Duodenal mucosa (tissue), 2 donors: ENCODE measurements around the gene IMMT.

Source experiments
- H3K27ac ChIP-seq: one replicate; pipeline ENCODE4 v1.7.0; 2013; ENCODE audit warnings: low read depth, low read length
- H3K27me3 ChIP-seq, 2 donors: one replicate each; pipeline ENCODE4 v1.7.0; 2013; ENCODE audit warnings: low read length in 2 of 2, control low read depth in 1 of 2; ENCODE audit not compliant: insufficient read depth in 2 of 2, control insufficient read depth in 1 of 2
- H3K36me3 ChIP-seq, 2 donors: one replicate each; pipeline ENCODE4 v1.7.0; 2013; ENCODE audit warnings: low read length in 2 of 2, control low read depth in 1 of 2; ENCODE audit not compliant: insufficient read depth in 2 of 2, control insufficient read depth in 1 of 2
- H3K4me1 ChIP-seq, 2 donors: one replicate each; pipeline ENCODE4 v1.7.0; 2013; ENCODE audit warnings: low read length in 2 of 2, control low read depth in 1 of 2; ENCODE audit not compliant: insufficient read depth in 2 of 2, control insufficient read depth in 1 of 2
- H3K4me3 ChIP-seq, 2 donors: one replicate each; pipeline ENCODE4 v1.7.0; 2013; ENCODE audit warnings: low read length in 2 of 2, low read depth in 1 of 2
- H3K9ac ChIP-seq, 2 donors: one replicate each; pipeline ENCODE4 v1.7.0; 2013; ENCODE audit warnings: low read length in 2 of 2, low read depth in 1 of 2
- H3K9me3 ChIP-seq, 2 donors: one replicate each; pipeline ENCODE4 v1.7.0; 2013; ENCODE audit warnings: low read length in 2 of 2, control low read depth in 1 of 2; ENCODE audit not compliant: control insufficient read depth in 1 of 2

Gene IMMT

DNA sequence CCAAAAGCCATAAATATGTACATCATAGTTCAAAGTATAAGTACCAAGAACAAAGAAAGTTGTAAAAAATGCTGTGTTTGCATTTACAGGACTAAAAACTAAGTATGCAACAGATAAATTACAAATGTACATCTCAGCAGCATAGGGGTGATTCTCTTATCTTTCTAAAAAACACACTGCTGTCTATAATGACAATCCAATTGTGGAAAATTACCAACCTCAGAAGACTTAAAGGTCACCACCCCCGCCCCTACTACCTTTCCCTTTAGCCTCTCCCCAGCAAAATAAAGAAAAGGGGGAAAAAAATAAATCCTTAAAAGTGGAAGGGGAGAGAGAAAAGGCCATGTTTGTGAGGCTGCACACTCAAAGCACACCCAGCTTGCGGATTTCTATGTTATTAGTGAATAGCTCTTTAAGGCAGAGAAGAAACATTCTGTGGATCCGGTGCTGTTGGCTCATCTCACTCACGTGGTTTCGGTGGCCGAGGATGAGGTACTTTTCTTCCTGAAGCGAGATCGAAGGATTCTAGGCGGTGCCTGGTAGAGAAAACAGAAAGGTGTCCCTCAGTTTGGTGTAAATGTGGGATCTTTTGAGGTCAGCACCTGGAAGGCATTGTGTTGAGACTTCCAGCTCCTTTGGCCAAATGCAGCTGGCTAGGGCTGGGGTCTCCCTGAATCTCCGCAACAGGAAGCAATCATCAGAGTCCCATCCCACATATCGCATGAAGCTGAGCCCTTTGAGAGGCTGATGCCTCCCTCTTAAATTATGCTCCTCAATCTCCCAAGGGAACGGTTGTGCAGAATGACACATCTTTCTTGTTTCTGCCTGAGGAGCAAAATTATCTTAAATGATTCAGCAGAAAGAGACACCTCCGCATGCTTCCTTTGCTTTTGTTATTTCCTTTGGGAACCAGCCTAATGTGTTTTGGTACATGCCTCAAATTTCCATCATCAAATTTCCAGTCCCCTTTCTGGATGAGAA lies 21.6 kb upstream of the IMMT start:
- Histone ChIP-seq H3K27ac (no peak overlapping the region), H3K27me3 (no peaks in the 10 kb centered on the region), H3K36me3 (peaks cover 5 to 6% of the 10 kb centered on the region in 2 donors), H3K4me3 (no peak overlapping the region), H3K9me3 (no peaks in the 10 kb centered on the region), H3K4me1 (peaks cover 15 to 27% of the 10 kb centered on the region in 2 donors), H3K9ac (no peak overlapping the region)

DNA sequence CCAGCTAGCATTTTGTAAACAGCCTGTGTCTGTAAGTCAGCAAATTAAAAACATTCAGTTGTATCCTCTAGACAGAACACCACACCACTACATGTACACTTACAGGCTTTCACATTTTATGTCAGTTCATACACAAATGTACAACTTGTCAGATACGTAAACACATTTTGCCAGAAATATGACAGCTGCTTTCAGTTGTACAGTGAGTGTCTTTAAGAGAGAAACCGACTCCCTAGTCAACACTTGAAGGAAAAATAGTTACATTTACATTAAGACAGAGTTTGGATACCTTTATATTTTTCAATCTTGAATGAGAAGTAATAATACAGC lies 19.2 kb upstream of the IMMT start:
- no peak overlapping the region for H3K4me3 ChIP-seq
- peaks cover 22 to 27% of the 10 kb centered on the region in 2 donors for H3K4me1 ChIP-seq
- no peak overlapping the region for H3K27ac ChIP-seq
- no peaks in the 10 kb centered on the region for H3K9me3 ChIP-seq
- H3K9ac ChIP-seq: no peak overlapping the region
- peaks cover 23 to 27% of the 10 kb centered on the region in 2 donors for H3K36me3 ChIP-seq
- no peaks in the 10 kb centered on the region for H3K27me3 ChIP-seq

DNA sequence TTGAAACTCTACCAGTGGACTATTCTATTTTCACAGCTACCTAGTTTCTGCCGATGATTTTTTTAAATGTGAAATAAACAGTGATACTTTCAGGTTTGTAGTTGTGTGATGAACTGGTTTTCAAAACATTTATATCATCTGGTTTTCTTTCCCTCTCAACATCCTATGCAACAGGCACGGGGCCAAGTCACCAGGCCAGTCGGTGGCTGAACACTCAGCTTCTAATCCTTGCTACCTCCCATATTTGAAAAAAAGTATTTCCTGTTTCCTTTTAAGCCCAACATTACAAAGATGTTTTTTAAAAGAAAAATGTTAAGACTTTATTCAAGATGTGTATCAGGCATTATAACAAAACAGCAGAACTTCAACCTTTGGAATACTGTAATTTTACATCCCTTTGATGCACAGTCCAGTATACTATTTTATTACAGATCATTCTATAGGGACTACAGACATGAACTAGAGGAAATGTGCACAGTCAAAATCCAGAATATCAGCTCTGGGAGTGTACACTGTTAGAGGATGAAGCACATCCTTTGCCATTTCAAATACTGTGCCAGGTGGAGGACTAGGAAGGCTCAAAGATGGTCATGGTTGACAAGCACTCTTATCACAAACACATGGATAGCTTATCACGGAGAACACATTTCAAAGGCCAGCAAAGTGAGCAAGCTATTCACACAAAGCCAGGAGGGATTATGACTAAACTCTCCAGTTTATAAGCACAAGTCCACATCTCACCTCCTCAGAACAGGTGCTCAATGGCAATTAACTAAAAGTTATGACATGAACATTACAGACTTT lies 18.6 kb upstream of the IMMT start:
- Histone ChIP-seq H3K27me3 (no peaks in the 10 kb centered on the region), H3K27ac (no peak overlapping the region), H3K9ac (no peak overlapping the region), H3K36me3 (peaks cover 27 to 33% of the 10 kb centered on the region in 2 donors), H3K4me3 (no peak overlapping the region), H3K9me3 (no peaks in the 10 kb centered on the region), H3K4me1 (peaks cover 22 to 27% of the 10 kb centered on the region in 2 donors)

DNA sequence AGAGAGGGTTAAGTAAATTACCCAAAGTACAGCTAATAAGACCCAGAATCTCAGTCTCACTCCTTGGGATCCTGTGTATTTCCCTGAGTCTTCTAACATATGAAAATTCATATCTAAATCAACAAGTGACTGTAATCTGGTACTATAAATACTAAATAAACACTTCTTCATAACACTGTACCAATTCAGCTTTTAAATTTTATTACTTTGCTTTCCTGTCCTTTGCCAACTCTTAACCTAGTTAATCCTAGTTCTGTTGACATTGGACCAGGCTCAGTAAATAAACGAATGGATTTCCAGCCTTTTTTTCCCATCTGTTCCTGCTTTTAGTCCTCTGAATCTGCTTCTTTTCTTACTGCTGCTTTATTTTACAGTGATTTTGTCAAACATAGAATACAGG lies 17.8 kb upstream of the IMMT start:
- no peak overlapping the region for H3K27ac ChIP-seq
- H3K9ac ChIP-seq: no peak overlapping the region
- no peaks in the 10 kb centered on the region for H3K9me3 ChIP-seq
- no peaks in the 10 kb centered on the region for H3K27me3 ChIP-seq
- H3K4me3 ChIP-seq: no peak overlapping the region
- peaks cover 22 to 27% of the 10 kb centered on the region in 2 donors for H3K4me1 ChIP-seq
- peaks cover 27 to 41% of the 10 kb centered on the region in 2 donors for H3K36me3 ChIP-seq

DNA sequence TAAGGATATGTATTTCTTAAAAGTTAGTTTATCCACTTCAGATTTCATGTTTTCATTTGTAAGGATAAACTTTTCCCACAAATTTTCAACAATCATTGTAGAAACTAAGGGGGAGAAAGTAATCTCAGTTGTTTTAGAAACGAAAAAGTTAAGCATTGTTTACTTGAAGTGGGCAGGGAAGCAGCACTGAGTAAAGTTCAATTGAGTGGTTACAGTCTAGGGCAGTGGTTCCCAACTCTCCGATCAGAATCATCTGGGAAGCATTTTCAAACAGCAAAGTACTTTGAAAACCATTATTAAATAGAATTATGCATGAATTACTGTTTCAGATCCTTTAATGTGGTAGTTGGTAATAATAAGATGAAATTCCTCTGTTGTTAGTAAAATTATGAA lies 16.5 kb upstream of the IMMT start:
- H3K9me3 ChIP-seq: no peaks in the 10 kb centered on the region
- H3K4me1 ChIP-seq: peaks cover 22 to 27% of the 10 kb centered on the region in 2 donors
- H3K36me3 ChIP-seq: peaks cover 31 to 54% of the 10 kb centered on the region in 2 donors
- no peak overlapping the region for H3K27ac ChIP-seq
- no peak overlapping the region for H3K9ac ChIP-seq
- no peaks in the 10 kb centered on the region for H3K27me3 ChIP-seq
- H3K4me3 ChIP-seq: no peak overlapping the region

DNA sequence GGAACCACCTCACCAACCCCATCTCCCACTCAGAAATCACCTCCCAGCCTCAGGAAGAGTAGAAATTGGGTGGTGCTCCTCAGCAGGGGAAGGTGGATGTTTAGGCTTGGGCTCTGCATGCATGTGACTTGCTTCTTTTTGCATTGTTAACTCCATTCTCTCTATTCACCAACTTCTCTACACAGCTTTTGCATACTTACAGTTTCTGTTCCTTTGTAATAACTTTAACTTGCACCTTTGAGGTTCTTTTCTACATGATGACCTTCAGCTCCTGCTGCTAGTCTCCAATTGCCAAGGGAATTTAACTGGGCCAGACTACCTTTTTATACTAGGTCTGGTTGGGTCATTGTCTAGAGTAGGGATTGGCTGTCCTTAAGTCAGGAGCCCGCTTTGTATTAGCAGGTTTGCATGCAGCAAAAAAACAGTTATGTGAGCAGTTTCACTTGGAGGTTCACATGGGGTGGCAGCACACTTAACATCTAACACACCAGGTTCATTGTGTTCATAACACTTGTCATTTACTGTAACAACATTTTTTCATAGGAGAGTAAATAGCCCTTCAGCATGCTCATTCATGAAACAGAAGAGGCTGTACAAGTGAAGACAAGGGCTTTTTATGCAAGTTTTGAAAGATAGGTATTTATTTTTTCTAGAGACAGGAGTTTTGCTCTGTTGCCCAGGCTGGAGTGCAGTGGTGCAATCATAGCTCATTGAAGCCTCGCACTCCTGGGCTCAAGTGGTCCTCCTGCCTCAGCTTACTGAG lies 16.0 kb upstream of the IMMT start:
- Histone ChIP-seq H3K27me3 (no peaks in the 10 kb centered on the region), H3K36me3 (peaks cover 36 to 60% of the 10 kb centered on the region in 2 donors), H3K9me3 (no peaks in the 10 kb centered on the region), H3K27ac (no peak overlapping the region), H3K4me1 (peaks cover 22 to 27% of the 10 kb centered on the region in 2 donors), H3K9ac (no peak overlapping the region), H3K4me3 (no peak overlapping the region)

DNA sequence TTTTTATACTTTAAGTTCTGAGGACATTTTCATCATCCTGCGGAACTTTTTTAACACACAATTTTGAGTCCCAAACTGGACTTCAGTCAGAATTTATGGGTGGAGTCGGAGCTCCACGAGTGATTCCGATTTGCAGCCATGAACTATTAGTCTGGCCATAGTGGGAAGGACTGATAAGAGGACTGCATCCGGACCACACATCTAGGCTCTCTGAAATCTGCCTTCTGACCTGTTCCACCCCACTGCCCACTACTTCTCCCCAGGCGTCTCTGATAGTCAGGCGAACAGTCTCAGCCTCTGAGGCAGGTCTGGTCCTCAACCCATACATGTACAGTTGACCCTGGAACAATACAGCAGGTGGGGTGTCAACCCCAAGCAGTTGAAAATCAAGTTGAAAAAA lies 9.2 kb upstream of the IMMT start:
- Histone ChIP-seq H3K9me3 (no peaks in the 10 kb centered on the region), H3K36me3 (peaks cover 13 to 37% of the 10 kb centered on the region in 2 donors), H3K27me3 (no peaks in the 10 kb centered on the region), H3K4me3 (no peak overlapping the region), H3K9ac (no peak overlapping the region), H3K27ac (no peak overlapping the region), H3K4me1 (peaks cover 0 to 9% of the 10 kb centered on the region in 2 donors)

DNA sequence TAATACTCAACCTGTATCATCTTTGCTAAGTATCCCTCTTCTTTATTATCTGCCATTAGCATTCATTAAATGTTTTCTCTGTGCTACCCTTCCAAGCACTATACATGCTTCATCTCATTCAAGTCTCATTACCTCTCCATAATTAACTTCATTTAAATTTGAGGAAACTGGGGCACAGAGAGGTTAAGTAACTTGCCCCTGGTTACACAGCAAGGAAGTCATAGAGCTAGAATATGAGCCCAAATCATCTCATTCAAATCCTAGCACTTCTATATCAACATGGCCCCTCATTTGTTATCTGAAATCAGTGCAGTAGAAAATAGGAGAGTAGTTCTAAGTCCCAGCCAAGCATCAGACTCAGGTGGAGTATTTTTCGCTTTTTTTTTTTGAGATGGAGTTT lies 8.4 kb upstream of the IMMT start:
- Histone ChIP-seq H3K4me1 (peaks cover 0 to 9% of the 10 kb centered on the region in 2 donors), H3K4me3 (no peak overlapping the region), H3K9ac (no peak overlapping the region), H3K27ac (no peak overlapping the region), H3K36me3 (peaks cover 9 to 29% of the 10 kb centered on the region in 2 donors), H3K9me3 (no peaks in the 10 kb centered on the region), H3K27me3 (no peaks in the 10 kb centered on the region)

DNA sequence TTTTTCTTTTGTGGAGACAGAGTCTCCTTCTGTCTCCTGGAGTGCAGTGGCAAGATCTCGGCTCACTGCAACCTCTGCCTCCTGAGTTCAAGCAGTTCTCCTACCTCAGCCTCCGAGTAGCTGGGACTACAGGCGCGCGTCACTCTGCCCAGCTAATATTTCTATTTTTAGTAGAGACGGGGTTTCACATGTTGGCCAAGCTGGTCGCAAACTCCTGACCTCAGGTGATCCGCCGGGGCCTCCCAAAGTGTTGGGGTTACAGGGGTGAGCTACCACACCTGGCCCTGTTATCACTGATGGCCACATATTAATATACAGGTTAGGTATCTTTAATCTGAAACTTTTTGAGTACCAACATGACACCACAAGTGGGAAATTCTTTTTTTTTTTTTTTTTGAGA lies 7.4 kb upstream of the IMMT start:
- Histone ChIP-seq H3K9ac (no peak overlapping the region), H3K4me3 (no peak overlapping the region), H3K36me3 (peaks cover 9 to 20% of the 10 kb centered on the region in 2 donors), H3K9me3 (no peaks in the 10 kb centered on the region), H3K4me1 (peaks cover 0 to 9% of the 10 kb centered on the region in 2 donors), H3K27me3 (no peaks in the 10 kb centered on the region), H3K27ac (no peak overlapping the region)
